HCT116 (cell line): ENCODE measurements around the gene PIP4K2C. TPM values are rescaled to one million over a fixed set of nuclear protein-coding genes. Genes with fewer than 3 reads are reported as not detected.

Experiments used
- ATAC-seq: fragments of 200-7000 bp; cut with Tn5 transposase; 2 replicates; pipeline ENCODE4 v1.9.1; 2020; ENCODE audit warnings: mild to moderate bottlenecking, moderate library complexity
- BruUV-seq: library from RNA; stranded (reverse); fragments of 400-500 nt; replicated peaks from 2 replicates; lab custom pipeline; 2021; lab: Mats Ljungman, UMichigan
- CTCF ChIA-PET: fragments of 300-600 bp; sonication (Branson Sonifier 250); formaldehyde crosslinking; loops from one replicate; lab custom pipeline; 2021; ENCODE audit warnings: antibody characterized with exemption; lab: Charles Lee
- POLR2A ChIA-PET: fragments of 300-600, 350-600 bp; sonication (Branson Sonifier 250); formaldehyde crosslinking; loops from one replicate; lab custom pipeline; 2021; ENCODE audit warnings: antibody characterized with exemption; lab: Charles Lee
- RAD21 ChIA-PET, 2 experiments: fragments of 300-600 bp; sonication (Branson Sonifier 250); formaldehyde crosslinking; loops; one replicate each; lab custom pipeline; 2023; ENCODE audit warnings: low total read pairs in 2 of 2; ENCODE audit not compliant: uncharacterized antibody in 2 of 2, unreplicated experiment in 2 of 2, low non-redundant PET in 1 of 2; lab: Charles Lee
- DNase-seq: peaks from one replicate; pipeline ENCODE4 v3.0.0-alpha.2; 2010; ENCODE audit warnings: low read depth, low spot score
- H2AFZ ChIP-seq: fragments of 200-600 bp; shearing (Covaris generic), sonication (generic); 2 replicates; pipeline ENCODE4 v1.6.1; 2017; ENCODE audit warnings: low read depth, mixed run types, mixed read lengths, antibody characterized with exemption, low read length; ENCODE audit not compliant: poor library complexity, severe bottlenecking
- H3K27ac ChIP-seq: 2 replicates; pipeline ENCODE4 v1.5.1; 2012; ENCODE audit warnings: low read depth, low read length
- H3K27me3 ChIP-seq: fragments of 200-600 bp; sonication (generic); 2 replicates; pipeline ENCODE4 v1.6.1; 2016; ENCODE audit warnings: mixed run types, low read length, mixed read lengths; ENCODE audit not compliant: insufficient read depth
- H3K36me3 ChIP-seq, 2 experiments: fragments of 200-500 bp in 1 of 2; fragments of 200-600 bp in 1 of 2; sonication (Bioruptor generic) in 1 of 2; sonication (generic) in 1 of 2; 2 replicates each; pipeline versions ENCODE4 v1.5.1 to v1.6.1; 2014 to 2016; ENCODE audit warnings: low read length in 2 of 2, inconsistent platforms in 1 of 2, mixed read lengths in 1 of 2, mixed run types in 1 of 2; ENCODE audit not compliant: insufficient read depth in 2 of 2, control insufficient read depth in 1 of 2
- H3K4me1 ChIP-seq, 2 experiments: fragments of 200-600 bp in 1 of 2; sonication (generic) in 1 of 2; 2 replicates each; pipeline versions ENCODE4 v1.5.1 to v1.6.1; 2012 to 2017; ENCODE audit warnings: low read length in 2 of 2, inconsistent platforms in 1 of 2, mild to moderate bottlenecking in 1 of 2, mixed read lengths in 1 of 2, mixed run types in 1 of 2, moderate library complexity in 1 of 2; ENCODE audit not compliant: insufficient read depth in 2 of 2, control insufficient read depth in 1 of 2
- H3K4me2 ChIP-seq: fragments of 200-600 bp; sonication (generic); 2 replicates; pipeline ENCODE4 v1.6.1; 2017; ENCODE audit warnings: mixed run types, low read length, mixed read lengths
- H3K4me3 ChIP-seq, 2 experiments: fragments of 200-600 bp in 1 of 2; sonication (generic) in 1 of 2; replicated peaks in 1 of 2; 2 replicates each; pipeline ENCODE4 v1.5.1; 2011 to 2016; ENCODE audit warnings: low read length in 2 of 2, control low read depth in 1 of 2, low read depth in 1 of 2, mild to moderate bottlenecking in 1 of 2, mixed read lengths in 1 of 2, mixed run types in 1 of 2
- H3K79me2 ChIP-seq: fragments of 200-600 bp; sonication (generic); 2 replicates; pipeline ENCODE4 v1.6.1; 2017; ENCODE audit warnings: mild to moderate bottlenecking, mixed run types, low read length, moderate library complexity, mixed read lengths; ENCODE audit not compliant: insufficient read depth
- H3K9ac ChIP-seq: fragments of 200-600 bp; sonication (generic); 2 replicates; pipeline ENCODE4 v1.6.1; 2016; ENCODE audit warnings: low read length, mixed read lengths
- H3K9me2 ChIP-seq: fragments of 200-600 bp; sonication (generic), shearing (Covaris generic); 2 replicates; pipeline ENCODE4 v1.6.1; 2017; ENCODE audit warnings: mixed run types, mild to moderate bottlenecking, moderate library complexity; ENCODE audit not compliant: insufficient read depth
- H3K9me3 ChIP-seq, 2 experiments: fragments of 200-500 bp in 1 of 2; fragments of 200-600 bp in 1 of 2; sonication (Bioruptor generic) in 1 of 2; sonication (generic) in 1 of 2; 2 replicates each; pipeline ENCODE4 v1.6.1; 2014 to 2017; ENCODE audit warnings: low read length in 2 of 2, mixed read lengths in 2 of 2, inconsistent platforms in 1 of 2, low read depth in 1 of 2, mild to moderate bottlenecking in 1 of 2, mixed run types in 1 of 2, moderate library complexity in 1 of 2; ENCODE audit not compliant: control insufficient read depth in 1 of 2, insufficient read depth in 1 of 2
- H4K20me1 ChIP-seq: fragments of 200-600 bp; sonication (generic), shearing (Covaris generic); 2 replicates; pipeline ENCODE4 v1.6.1; 2017; ENCODE audit warnings: mixed run types, mild to moderate bottlenecking, moderate library complexity; ENCODE audit not compliant: insufficient read depth
- CEBPB ChIP-seq: IDR thresholded peaks from 2 replicates; pipeline ENCODE4 v1.6.1; 2012; ENCODE audit warnings: low read depth
- EGR1 ChIP-seq: IDR thresholded peaks from 2 replicates; pipeline ENCODE4 v1.6.1; 2012; ENCODE audit warnings: low read depth
- EZH2phosphoT487 ChIP-seq: fragments of 200-600 bp; IDR thresholded peaks from 2 replicates; pipeline ENCODE4 v1.6.1; 2018; ENCODE audit warnings: antibody characterized with exemption, borderline replicate concordance
- FOSL1 ChIP-seq: IDR thresholded peaks from 2 replicates; pipeline ENCODE4 v1.6.1; 2012; ENCODE audit warnings: low read depth
- JUND ChIP-seq: IDR thresholded peaks from 2 replicates; pipeline ENCODE4 v1.6.1; 2012
- MAX ChIP-seq: IDR thresholded peaks from 2 replicates; pipeline ENCODE4 v1.6.1; 2012
- POLR2AphosphoS5 ChIP-seq: IDR thresholded peaks from 2 replicates; pipeline ENCODE4 v1.6.1; 2011; ENCODE audit warnings: mild to moderate bottlenecking, low read depth, low read length, moderate library complexity
- REST ChIP-seq: IDR thresholded peaks from 2 replicates; pipeline ENCODE4 v1.6.1; 2012; ENCODE audit warnings: low read depth
- SIN3A ChIP-seq: IDR thresholded peaks from 2 replicates; pipeline ENCODE4 v1.6.1; 2012; ENCODE audit warnings: low read depth
- SP1 ChIP-seq: IDR thresholded peaks from 2 replicates; pipeline ENCODE4 v1.6.1; 2012; ENCODE audit warnings: low read depth
- TCF7L2 ChIP-seq: IDR thresholded peaks from 2 replicates; pipeline ENCODE4 v1.7.0; 2011; ENCODE audit warnings: borderline replicate concordance, inconsistent platforms; ENCODE audit not compliant: insufficient read depth, insufficient read length; ENCODE audit errors: extremely low read depth
- YY1 ChIP-seq: IDR thresholded peaks from 2 replicates; pipeline ENCODE4 v1.6.1; 2011; ENCODE audit warnings: low read length, low read depth, moderate library complexity, mild to moderate bottlenecking; ENCODE audit not compliant: insufficient replicate concordance; ENCODE audit errors: extremely low read depth
- ZBTB33 ChIP-seq: IDR thresholded peaks from 2 replicates; pipeline ENCODE4 v1.6.1; 2011; ENCODE audit warnings: mild to moderate bottlenecking, low read length, moderate library complexity; ENCODE audit not compliant: insufficient replicate concordance; ENCODE audit errors: extremely low read depth
- ZFX ChIP-seq: fragments of 450-650 bp; IDR thresholded peaks from 2 replicates; pipeline ENCODE4 v1.6.1; 2017
- intact Hi-C: fragments of 100-400 bp; cut with micrococcal nuclease; formaldehyde crosslinking; loops from 2 replicates; pipeline ENCODE4 v1.10.0; 2022
- total RNA-seq: library from RNA; stranded (reverse); gene quantifications from one replicate; pipeline ENCODE4 v1.2.1, GENCODE V29; 2021; ENCODE audit not compliant: unreplicated experiment
- TF ChIP-seq, protein P1 (sequence below), 3 experiments: fragments of 200-600 bp in 1 of 3; sonication (generic) in 1 of 3; IDR thresholded peaks in 2 of 3; conservative IDR thresholded peaks in 1 of 3; 2 replicates each; pipeline ENCODE4 v1.5.1; 2012 to 2017; ENCODE audit warnings: low read depth in 2 of 3, low read length in 2 of 3, antibody characterized with exemption in 1 of 3, borderline replicate concordance in 1 of 3, control low read depth in 1 of 3, mild to moderate bottlenecking in 1 of 3, mixed read lengths in 1 of 3, mixed run types in 1 of 3, moderate library complexity in 1 of 3; ENCODE audit not compliant: insufficient read depth in 1 of 3

The PIP4K2C gene
- total RNA-seq, 1 experiment from 2014 or later, result 38.4 TPM

DNA sequence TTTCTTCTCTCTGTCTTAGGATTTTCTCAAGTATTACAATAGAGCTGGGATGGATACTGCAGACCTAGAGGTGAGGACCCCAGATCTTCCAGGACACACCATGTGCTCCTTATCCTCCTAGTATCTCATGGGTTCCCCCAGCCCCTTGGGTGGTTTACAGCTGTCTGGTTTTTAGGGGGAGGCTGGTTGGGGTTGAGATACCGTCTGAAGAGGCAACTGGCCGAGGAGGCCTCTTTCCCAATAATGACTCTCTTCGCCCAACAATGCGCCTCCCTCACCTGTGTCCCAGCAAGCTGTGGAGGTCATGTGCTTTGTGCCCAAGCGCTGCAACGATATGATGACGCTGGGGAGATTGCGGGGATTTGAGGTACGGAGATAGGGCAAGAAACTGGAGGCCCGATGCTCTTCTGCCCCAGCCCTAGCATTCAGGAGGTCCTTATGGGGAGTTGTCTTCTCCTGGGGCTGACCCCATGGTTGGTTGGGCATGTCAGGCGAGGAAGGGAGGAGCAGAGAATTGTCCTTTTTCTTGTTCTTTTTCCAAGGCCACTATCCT, 24.0 kb downstream of the PIP4K2C start:
- no TSS peak for BruUV-seq
- no peaks in the 10 kb centered on the region for H3K79me2 ChIP-seq
- no peak overlapping the region for H2AFZ ChIP-seq
- H3K4me2 ChIP-seq, result no peak overlapping the region
- POLR2A ChIA-PET, result no interaction called here
- intact Hi-C loops, result no loop called here
- H3K9ac ChIP-seq, result no peak overlapping the region
- DNase-seq (no peak), ATAC-seq (no peak)
- RAD21 ChIA-PET, result no interaction called here
- no peaks in the 10 kb centered on the region for H4K20me1 ChIP-seq
- CTCF ChIA-PET, result interaction anchor here (1.7 kb wide), 1 partner anchor 31 kb away, joined by 4 read pairs; no protein-coding TSS in a partner anchor
- H3K9me2 ChIP-seq, result no peaks in the 10 kb centered on the region
- H3K4me1 ChIP-seq, result peaks cover 0 to 9% of the 10 kb centered on the region in 2 experiments; a peak in 1 of 4 replicates
- no peaks in the 10 kb centered on the region for H3K27me3 ChIP-seq
- no peaks in the 10 kb centered on the region for H3K9me3 ChIP-seq
- TF ChIP-seq FOSL1, result no peak
- TF ChIP-seq REST, result no peak
- TF ChIP-seq, protein P1, sequence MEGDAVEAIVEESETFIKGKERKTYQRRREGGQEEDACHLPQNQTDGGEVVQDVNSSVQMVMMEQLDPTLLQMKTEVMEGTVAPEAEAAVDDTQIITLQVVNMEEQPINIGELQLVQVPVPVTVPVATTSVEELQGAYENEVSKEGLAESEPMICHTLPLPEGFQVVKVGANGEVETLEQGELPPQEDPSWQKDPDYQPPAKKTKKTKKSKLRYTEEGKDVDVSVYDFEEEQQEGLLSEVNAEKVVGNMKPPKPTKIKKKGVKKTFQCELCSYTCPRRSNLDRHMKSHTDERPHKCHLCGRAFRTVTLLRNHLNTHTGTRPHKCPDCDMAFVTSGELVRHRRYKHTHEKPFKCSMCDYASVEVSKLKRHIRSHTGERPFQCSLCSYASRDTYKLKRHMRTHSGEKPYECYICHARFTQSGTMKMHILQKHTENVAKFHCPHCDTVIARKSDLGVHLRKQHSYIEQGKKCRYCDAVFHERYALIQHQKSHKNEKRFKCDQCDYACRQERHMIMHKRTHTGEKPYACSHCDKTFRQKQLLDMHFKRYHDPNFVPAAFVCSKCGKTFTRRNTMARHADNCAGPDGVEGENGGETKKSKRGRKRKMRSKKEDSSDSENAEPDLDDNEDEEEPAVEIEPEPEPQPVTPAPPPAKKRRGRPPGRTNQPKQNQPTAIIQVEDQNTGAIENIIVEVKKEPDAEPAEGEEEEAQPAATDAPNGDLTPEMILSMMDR (IDR thresholded peaks at IDR 0.05 in 2 of 3, conservative IDR thresholded peaks at IDR 0.05 in 1 of 3; ENCODE audit: borderline replicate concordance in 1 of 3, insufficient read depth in 1 of 3, low read depth in 2 of 3, low read length in 2 of 3), result no peak
- no peak for TF ChIP-seq EGR1
- no peak for TF ChIP-seq ZBTB33
- TF ChIP-seq EZH2phosphoT487, result no peak
- TF ChIP-seq POLR2AphosphoS5, result no peak
- TF ChIP-seq JUND, result no peak
- no peak for TF ChIP-seq SIN3A
- TF ChIP-seq MAX, result no peak
- TF ChIP-seq CEBPB, result no peak
- no peak for TF ChIP-seq YY1
- TF ChIP-seq TCF7L2, result no peak
- no peak for TF ChIP-seq SP1
- TF ChIP-seq ZFX, result no peak
- no peak overlapping the region for H3K4me3 ChIP-seq
- H3K27ac ChIP-seq, result no peak overlapping the region
- H3K36me3 ChIP-seq, result no peaks in the 10 kb centered on the region
